ENCODE data around the gene CPLX3.
A peak's percentile ranks its signal among the peaks of the same experiment; 100 is the strongest.

The CPLX3 gene

DNA sequence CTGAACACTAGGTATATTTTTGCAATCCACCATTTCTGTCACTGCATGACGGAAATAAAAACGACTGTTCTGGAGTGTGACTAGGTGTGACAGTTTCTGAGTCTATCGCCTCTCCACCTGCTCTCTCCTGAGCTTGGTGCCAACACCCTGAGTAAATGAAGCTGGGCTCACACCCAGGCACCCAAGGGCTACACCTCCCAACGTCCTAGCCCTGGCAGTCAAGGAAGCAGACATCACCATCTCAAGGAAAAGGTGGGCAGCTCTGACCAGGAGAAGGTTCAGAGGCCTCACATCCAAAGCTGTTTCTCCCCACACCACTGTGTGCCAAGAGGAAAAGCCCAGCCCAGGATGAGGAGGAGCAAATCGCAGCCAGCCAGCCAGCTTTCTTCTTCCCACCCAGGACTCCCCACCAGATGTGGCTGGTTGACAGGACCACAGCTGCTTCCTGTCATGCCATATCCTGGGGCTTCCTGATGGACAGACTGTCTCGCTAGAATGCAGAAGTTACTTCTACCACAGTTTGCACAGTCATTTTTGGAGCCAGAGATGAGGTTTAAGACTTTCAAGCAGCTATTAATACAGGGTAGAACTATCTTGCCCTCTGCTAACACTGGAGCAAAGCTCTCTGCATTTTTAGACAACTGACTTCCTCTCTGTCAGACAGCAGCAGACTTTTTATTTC lies 43.4 kb downstream of the CPLX3 start:
- peak in 2 of 3 donors; percentile 33 to 41 for DNase-seq (ENCODE audit: low read depth in 2 of 3, low spot score in 1 of 3)

DNA sequence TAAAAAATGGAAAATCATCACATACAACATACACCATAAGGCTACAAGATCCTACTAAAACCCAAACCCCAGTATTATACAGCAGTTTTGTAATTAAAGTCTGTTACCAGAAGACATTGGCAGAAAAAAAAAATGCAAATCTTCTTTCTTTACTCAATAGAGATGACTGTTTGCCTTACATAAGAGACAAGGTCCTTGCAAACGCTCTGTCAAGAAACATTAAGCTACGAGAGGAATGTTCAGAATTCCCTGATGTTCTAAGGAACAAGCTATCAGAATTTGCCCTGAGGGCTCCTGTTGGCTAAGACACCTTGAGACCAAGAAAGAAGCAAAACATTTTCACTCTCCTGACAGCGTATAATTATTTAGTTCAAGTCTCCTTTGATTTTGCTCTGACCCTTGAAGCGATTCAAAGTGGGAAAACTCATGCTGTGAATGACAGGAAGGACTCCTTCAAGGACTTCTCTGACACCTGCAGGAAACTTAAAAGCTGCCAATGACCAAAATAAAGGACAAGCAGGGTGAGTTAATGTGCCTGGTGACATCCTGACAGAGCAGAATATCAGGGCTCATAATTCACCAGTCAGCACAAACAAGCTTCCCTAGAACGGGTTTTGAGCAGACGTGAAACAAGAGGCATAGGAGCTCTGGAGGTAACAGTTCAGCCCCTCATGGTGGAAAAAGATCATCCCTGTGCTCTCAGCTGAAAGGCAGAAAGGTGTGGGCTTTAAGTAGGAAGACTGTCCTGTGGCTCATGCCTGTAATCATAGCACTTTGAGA lies 44.2 kb downstream of the CPLX3 start:
- DNase-seq (ENCODE audit: low read depth in 2 of 3, low spot score in 1 of 3): no peak

DNA sequence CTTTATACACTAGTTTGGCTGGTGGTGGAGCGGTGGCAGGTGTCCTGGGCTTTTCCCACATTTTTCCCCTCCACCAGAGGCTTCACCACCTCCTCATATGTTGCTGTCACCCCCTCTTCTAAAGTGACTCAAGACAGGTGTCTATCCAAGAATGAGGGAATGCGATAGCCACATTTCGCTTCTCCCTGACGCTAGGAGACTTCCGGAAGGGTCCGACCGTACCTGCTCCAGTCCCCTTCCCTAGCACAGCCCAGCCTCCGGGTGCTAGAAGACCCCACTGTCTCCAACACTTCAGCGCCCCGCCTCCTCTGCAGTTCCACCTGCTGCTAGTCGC lies 46.2 kb downstream of the CPLX3 start:
- no peak for DNase-seq (ENCODE audit: low read depth in 2 of 3, low spot score in 1 of 3)

GRCh38 chr15:74873036-74873755 lies 46.8 kb downstream of the CPLX3 start, which contains the start of gene SCAMP2:
TSS of gene SCAMP2 (minus strand) at chr15:74873365. CDS start at chr15:74873255, 110 bp downstream.
- peak; percentile 81 to 89 (median 86) for DNase-seq (ENCODE audit: low read depth in 2 of 3, low spot score in 1 of 3)

- no peak for DNase-seq (ENCODE audit: low read depth in 2 of 3, low spot score in 1 of 3)
These were observed 47.5 kb downstream of the CPLX3 start for GRCh38 chr15:74873756-74874424.

GRCh38 chr15:74878273-74878672 lies 51.8 kb downstream of the CPLX3 start:
- DNase-seq (ENCODE audit: low read depth in 2 of 3, low spot score in 1 of 3): no peak

Measured in stimulated activated CD4-positive, alpha-beta T cell treated with anti-CD3 and anti-CD28 coated beads, Interleukin-12 subunit alpha, Interleukin-12 subunit beta, amount 100 ng/mL, for 48 hours (primary cell).